GM12892 (cell line): ENCODE results near the gene GSN.

ENCODE experiments used
- POLR2A ChIP-seq: IDR thresholded peaks from 2 replicates; pipeline ENCODE4 v1.6.1; 2011; ENCODE audit warnings: low read depth, low read length, control low read depth
- POLR2AphosphoS5 ChIP-seq: IDR thresholded peaks from 2 replicates; pipeline ENCODE4 v1.6.1; 2011; ENCODE audit warnings: low read depth, low read length, control low read depth

DNA sequence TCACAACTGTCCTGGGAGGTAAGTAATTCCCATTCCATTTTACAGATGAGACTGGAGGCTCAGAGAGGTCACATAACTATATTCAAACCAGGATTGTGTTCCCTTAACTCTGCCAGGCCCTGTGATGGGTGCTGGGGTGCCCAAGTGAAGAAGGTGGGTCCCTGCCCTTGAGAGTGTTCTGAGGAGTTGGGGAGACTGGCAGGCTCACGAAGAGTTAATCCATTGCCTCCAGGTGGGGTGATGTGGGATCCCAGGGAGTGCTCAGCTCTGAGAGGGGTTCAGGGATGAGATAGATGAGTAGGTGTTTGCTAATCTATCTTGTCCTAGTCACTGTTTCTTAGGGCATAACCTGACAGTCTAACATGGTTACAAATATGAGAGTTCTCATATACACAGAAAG, 36.7 kb downstream of the GSN start:
- no peak for TF ChIP-seq POLR2AphosphoS5
- TF ChIP-seq POLR2A: no peak
